Endothelial cell of umbilical vein (primary cell): ENCODE results near the gene HTRA3. TPM values are rescaled to one million over a fixed set of nuclear protein-coding genes. Genes with fewer than 3 reads are reported as not detected.

Source experiments
- BruUV-seq: library from RNA; stranded (reverse); fragments of 400-500 nt; replicated peaks from 2 replicates; lab custom pipeline; 2021; lab: Mats Ljungman, UMichigan
- CTCF ChIA-PET: fragments of 300-600, 350-600 bp; sonication (Branson Sonifier 250); formaldehyde crosslinking; loops from one replicate; lab custom pipeline; 2021; ENCODE audit warnings: antibody characterized with exemption, inconsistent platforms; lab: Charles Lee
- POLR2A ChIA-PET: fragments of 300-600, 350-600 bp; sonication (Branson Sonifier 250); formaldehyde crosslinking; loops from one replicate; lab custom pipeline; 2021; ENCODE audit warnings: antibody characterized with exemption, inconsistent platforms; lab: Charles Lee
- DNase-seq: peaks from one replicate; pipeline ENCODE4 v3.0.0-alpha.2; 2011; ENCODE audit warnings: low read depth, low spot score
- FAIRE-seq: peaks from 2 replicates; lab custom pipeline; 2011; peaks lifted over from hg19 to GRCh38; lab: Jason Lieb, UNC
- H2AFZ ChIP-seq: 2 replicates; pipeline ENCODE4 v1.6.0; 2012; ENCODE audit warnings: low read depth, low read length, control low read depth, inconsistent platforms
- H3K27ac ChIP-seq: 2 replicates; pipeline ENCODE4 v1.5.1; 2011; ENCODE audit warnings: low read depth, mild to moderate bottlenecking, control low read depth, low read length, moderate library complexity; ENCODE audit not compliant: insufficient read depth
- H3K27me3 ChIP-seq, 2 experiments: 2 replicates each; pipeline versions ENCODE4 v1.6.0 to v1.6.1; 2011; ENCODE audit warnings: low read length in 2 of 2, mixed read lengths in 1 of 2; ENCODE audit not compliant: control insufficient read depth in 2 of 2, insufficient read depth in 2 of 2
- H3K36me3 ChIP-seq, 2 experiments: 2 replicates in 1 of 2; 3 replicates in 1 of 2; pipeline ENCODE4 v1.5.1; 2011; ENCODE audit warnings: low read length in 2 of 2, mild to moderate bottlenecking in 1 of 2, moderate library complexity in 1 of 2; ENCODE audit not compliant: control insufficient read depth in 2 of 2, insufficient read depth in 2 of 2; ENCODE audit errors: extremely low read depth in 1 of 2
- H3K4me1 ChIP-seq: 3 replicates; pipeline ENCODE4 v1.5.1; 2011; ENCODE audit warnings: mild to moderate bottlenecking, low read length; ENCODE audit not compliant: control insufficient read depth, insufficient read depth; ENCODE audit errors: extremely low read depth
- H3K4me2 ChIP-seq: 2 replicates; pipeline ENCODE4 v1.6.1; 2011; ENCODE audit warnings: low read length, control low read depth, mixed read lengths; ENCODE audit not compliant: insufficient read depth
- H3K4me3 ChIP-seq, 3 experiments: fragments of 200-600 bp in 1 of 3; sonication (generic), shearing (Covaris generic) in 1 of 3; replicated peaks in 1 of 3; 2 replicates each; pipeline ENCODE4 v1.5.1; 2011 to 2016; ENCODE audit warnings: control low read depth in 3 of 3, low read length in 3 of 3, mild to moderate bottlenecking in 2 of 3, inconsistent platforms in 1 of 3, low read depth in 1 of 3, moderate library complexity in 1 of 3; ENCODE audit not compliant: insufficient read depth in 1 of 3
- H3K79me2 ChIP-seq: 2 replicates; pipeline ENCODE4 v1.6.0; 2012; ENCODE audit warnings: low read length, inconsistent platforms; ENCODE audit not compliant: control insufficient read depth, insufficient read depth
- H3K9ac ChIP-seq: replicated peaks from 2 replicates; pipeline ENCODE3; 2011; ENCODE audit warnings: low read length, control low read depth; ENCODE audit not compliant: insufficient read depth; ENCODE audit errors: extremely low read depth
- H3K9me1 ChIP-seq: replicated peaks from 3 replicates; pipeline ENCODE4 v1.6.0; 2011; ENCODE audit warnings: mild to moderate bottlenecking, low read length; ENCODE audit not compliant: control insufficient read depth, insufficient read depth; ENCODE audit errors: extremely low read depth
- H3K9me3 ChIP-seq: replicated peaks from 2 replicates; pipeline ENCODE4 v1.5.1; 2012; ENCODE audit warnings: low read length, inconsistent platforms; ENCODE audit not compliant: control insufficient read depth, insufficient read depth
- H4K20me1 ChIP-seq: replicated peaks from 2 replicates; pipeline ENCODE3; 2011; ENCODE audit warnings: mild to moderate bottlenecking, low read length; ENCODE audit not compliant: control insufficient read depth, insufficient read depth; ENCODE audit errors: extremely low read depth
- EZH2 ChIP-seq: IDR thresholded peaks from 2 replicates; pipeline ENCODE4 v1.6.1; 2012; ENCODE audit warnings: borderline replicate concordance, low read depth, mild to moderate bottlenecking, moderate library complexity, low read length, inconsistent platforms; ENCODE audit not compliant: severe bottlenecking
- FOS ChIP-seq: IDR thresholded peaks from 2 replicates; pipeline ENCODE4 v1.6.1; 2011; ENCODE audit warnings: mild to moderate bottlenecking, low read length, moderate library complexity, borderline replicate concordance; ENCODE audit not compliant: insufficient read depth
- GATA2 ChIP-seq: IDR thresholded peaks from 2 replicates; pipeline ENCODE4 v1.7.0; 2011; ENCODE audit warnings: low read depth, mild to moderate bottlenecking, moderate library complexity, mixed read lengths, low read length; ENCODE audit not compliant: insufficient read length, insufficient read depth
- JUN ChIP-seq: IDR thresholded peaks from 2 replicates; pipeline ENCODE4 v1.6.1; 2011; ENCODE audit warnings: borderline replicate concordance, low read depth; ENCODE audit not compliant: insufficient read length, insufficient read depth
- MAX ChIP-seq: IDR thresholded peaks from 2 replicates; pipeline ENCODE4 v1.6.1; 2011; ENCODE audit not compliant: insufficient read depth, insufficient read length
- MYC ChIP-seq: IDR thresholded peaks from one replicate; pipeline ENCODE4 v1.6.1; 2011; ENCODE audit warnings: mild to moderate bottlenecking, low read depth, low read length
- POLR2A ChIP-seq: IDR thresholded peaks from 2 replicates; pipeline ENCODE4 v1.6.1; 2012; ENCODE audit warnings: low read depth, mild to moderate bottlenecking, control low read depth, low read length
- POLR2AphosphoS5 ChIP-seq: IDR thresholded peaks from 2 replicates; pipeline ENCODE4 v1.6.1; 2012; ENCODE audit warnings: low read depth, mild to moderate bottlenecking, control low read depth, low read length, moderate library complexity; ENCODE audit not compliant: insufficient read depth
- dilution Hi-C: fragments of 300-500 bp; cut with MboI; formaldehyde crosslinking; loops from one replicate; pipeline ENCODE4 v1.15.0; 2019; ENCODE audit warnings: low sequenced_read_pairs; ENCODE audit not compliant: extremely low pct_ligation_motif_present
- intact Hi-C: fragments of 100-400 bp; cut with micrococcal nuclease; formaldehyde crosslinking; loops from one replicate; pipeline ENCODE4 v1.10.0; 2022
- polyA plus RNA-seq, 4 experiments: library from polyadenylated mRNA; depleted of rRNA in 3 of 4; stranded (reverse) in 3 of 4; unstranded in 1 of 4; fragments of >200 nt; gene quantifications; 2 replicates each; pipeline versions ENCODE4 v1.2.1 to v1.2.3, GENCODE V29; 2011 to 2012; ENCODE audit warnings: missing spikeins in 1 of 4
- total RNA-seq: library from RNA; stranded (reverse); gene quantifications from 2 replicates; pipeline ENCODE4 v1.2.3, GENCODE V29; 2021
- TF ChIP-seq, protein P1 (sequence below), 2 donors: IDR thresholded peaks; 1 replicate in 1 of 2; 2 replicates in 1 of 2; pipeline ENCODE4 v1.5.1; 2011; ENCODE audit warnings: low read length in 2 of 2, mild to moderate bottlenecking in 2 of 2, moderate library complexity in 2 of 2, control low read depth in 1 of 2, inconsistent platforms in 1 of 2, low read depth in 1 of 2; ENCODE audit not compliant: insufficient read depth in 1 of 2; ENCODE audit errors: extremely low read depth in 1 of 2

HTRA3 gene
- total and polyA plus RNA-seq, 2 donors (not counting 3 experiments of a cell fraction or from before 2014, with no cell fraction given), result 9.0 to 12.0 TPM

DNA sequence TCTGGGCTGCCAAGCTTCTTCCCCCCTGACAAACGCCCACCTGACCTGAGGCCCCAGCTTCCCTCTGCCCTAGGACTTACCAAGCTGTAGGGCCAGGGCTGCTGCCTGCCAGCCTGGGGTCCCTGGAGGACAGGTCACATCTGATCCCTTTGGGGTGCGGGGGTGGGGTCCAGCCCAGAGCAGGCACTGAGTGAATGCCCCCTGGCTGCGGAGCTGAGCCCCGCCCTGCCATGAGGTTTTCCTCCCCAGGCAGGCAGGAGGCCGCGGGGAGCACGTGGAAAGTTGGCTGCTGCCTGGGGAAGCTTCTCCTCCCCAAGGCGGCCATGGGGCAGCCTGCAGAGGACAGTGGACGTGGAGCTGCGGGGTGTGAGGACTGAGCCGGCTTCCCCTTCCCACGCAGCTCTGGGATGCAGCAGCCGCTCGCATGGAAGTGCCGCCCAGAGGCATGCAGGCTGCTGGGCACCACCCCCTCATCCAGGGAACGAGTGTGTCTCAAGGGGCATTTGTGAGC lies 37.0 kb downstream of the HTRA3 start:
- no peak overlapping the region for H2AFZ ChIP-seq
- intact Hi-C loops (no loop called here), dilution Hi-C loops (no loop called here)
- no peak overlapping the region for H3K4me2 ChIP-seq
- H3K79me2 ChIP-seq, result no peaks in the 10 kb centered on the region
- no peaks in the 10 kb centered on the region for H3K9me3 ChIP-seq
- ChIA-PET CTCF (interaction anchor here (1.3 kb wide), 1 partner anchor 9 kb away, joined by 4 read pairs; no protein-coding TSS in a partner anchor), POLR2A (no interaction called here)
- no peaks in the 10 kb centered on the region for H3K36me3 ChIP-seq
- FAIRE-seq (no peak), DNase-seq (no peak)
- H3K27ac ChIP-seq, result no peak overlapping the region
- no peak overlapping the region for H3K4me3 ChIP-seq
- no TSS peak for BruUV-seq
- H3K27me3 ChIP-seq, result peaks cover under 1 to 4% of the 10 kb centered on the region in 2 experiments
- H3K9ac ChIP-seq, result no peak overlapping the region
- no peaks in the 10 kb centered on the region for H3K9me1 ChIP-seq
- no peak for TF ChIP-seq POLR2AphosphoS5
- TF ChIP-seq, protein P1, sequence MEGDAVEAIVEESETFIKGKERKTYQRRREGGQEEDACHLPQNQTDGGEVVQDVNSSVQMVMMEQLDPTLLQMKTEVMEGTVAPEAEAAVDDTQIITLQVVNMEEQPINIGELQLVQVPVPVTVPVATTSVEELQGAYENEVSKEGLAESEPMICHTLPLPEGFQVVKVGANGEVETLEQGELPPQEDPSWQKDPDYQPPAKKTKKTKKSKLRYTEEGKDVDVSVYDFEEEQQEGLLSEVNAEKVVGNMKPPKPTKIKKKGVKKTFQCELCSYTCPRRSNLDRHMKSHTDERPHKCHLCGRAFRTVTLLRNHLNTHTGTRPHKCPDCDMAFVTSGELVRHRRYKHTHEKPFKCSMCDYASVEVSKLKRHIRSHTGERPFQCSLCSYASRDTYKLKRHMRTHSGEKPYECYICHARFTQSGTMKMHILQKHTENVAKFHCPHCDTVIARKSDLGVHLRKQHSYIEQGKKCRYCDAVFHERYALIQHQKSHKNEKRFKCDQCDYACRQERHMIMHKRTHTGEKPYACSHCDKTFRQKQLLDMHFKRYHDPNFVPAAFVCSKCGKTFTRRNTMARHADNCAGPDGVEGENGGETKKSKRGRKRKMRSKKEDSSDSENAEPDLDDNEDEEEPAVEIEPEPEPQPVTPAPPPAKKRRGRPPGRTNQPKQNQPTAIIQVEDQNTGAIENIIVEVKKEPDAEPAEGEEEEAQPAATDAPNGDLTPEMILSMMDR (IDR thresholded peaks at IDR 0.05; ENCODE audit: extremely low read depth in 1 of 2, insufficient read depth in 1 of 2, low read depth in 1 of 2, low read length in 2 of 2), result no peak
- no peak for TF ChIP-seq FOS
- TF ChIP-seq GATA2, result no peak
- no peak for TF ChIP-seq JUN
- TF ChIP-seq EZH2, result no peak
- TF ChIP-seq MYC, result no peak
- TF ChIP-seq MAX, result no peak
- TF ChIP-seq POLR2A, result no peak
- H3K4me1 ChIP-seq, result no peaks in the 10 kb centered on the region
- no peaks in the 10 kb centered on the region for H4K20me1 ChIP-seq
